Body of pancreas (tissue), 4 donors: ENCODE measurements around the gene GPRASP3. TPM values are rescaled to one million over a fixed set of nuclear protein-coding genes. Genes with fewer than 3 reads are reported as not detected.
A peak's percentile ranks its signal among the peaks of the same experiment; 100 is the strongest.
"Not testable (repeated sequence)": the region's sequence is repeated elsewhere in the genome, so short reads cannot be mapped to it uniquely, and the experiment has no call there.

Source experiments
- ATAC-seq: fragments of 150-250 bp; one replicate; pipeline ENCODE4 v1.9.1; 2016
- DNase-seq, 4 donors: peaks; one replicate each; pipeline ENCODE4 v3.0.0-alpha.2; 2019
- H3K27ac ChIP-seq, 4 donors: fragments of 200-600 bp; sonication (generic); 1 replicate in 3 of 4; 2 replicates in 1 of 4; pipeline versions ENCODE4 v1.5.1 to v1.6.1; 2016 to 2019; ENCODE audit warnings: mild to moderate bottlenecking in 1 of 4, mixed read lengths in 1 of 4, moderate library complexity in 1 of 4
- H3K27me3 ChIP-seq, 2 donors: fragments of 200-600 bp; sonication (generic); one replicate each; pipeline ENCODE4 v1.6.0; 2016; ENCODE audit warnings: mild to moderate bottlenecking in 1 of 2
- H3K36me3 ChIP-seq, 2 donors: fragments of 200-600 bp; sonication (generic); replicated peaks in 1 of 2; 2 replicates each; pipeline ENCODE4 v1.5.1; 2016; ENCODE audit warnings: low read depth in 2 of 2; ENCODE audit not compliant: insufficient read depth in 1 of 2
- H3K4me1 ChIP-seq: fragments of 200-600 bp; sonication (generic); one replicate; pipeline ENCODE4 v1.6.0; 2016
- H3K4me3 ChIP-seq, 2 donors: fragments of 200-600 bp; sonication (generic); 1 replicate in 1 of 2; 2 replicates in 1 of 2; pipeline ENCODE4 v1.5.1; 2016 to 2019
- H3K9me3 ChIP-seq, 3 donors: fragments of 200-600 bp; sonication (generic); 1 replicate in 2 of 3; 2 replicates in 1 of 3; pipeline ENCODE4 v1.5.1; 2016
- CTCF ChIP-seq, 7 experiments: fragments of 450-650 bp in 4 of 7; fragments of 200-600 bp in 3 of 7; sonication (generic) in 3 of 7; IDR thresholded peaks; one replicate each; pipeline ENCODE4 v1.5.1; 2016 to 2019; ENCODE audit warnings: antibody characterized with exemption in 7 of 7
- POLR2A ChIP-seq, 3 donors: fragments of 450-650 bp; IDR thresholded peaks; one replicate each; pipeline ENCODE4 v1.6.1; 2016; ENCODE audit warnings: antibody characterized with exemption in 3 of 3, mild to moderate bottlenecking in 2 of 3
- WGBS, 2 donors: methylation state at CpG; one replicate each; pipeline ENCODE4 v1.1.5; 2017; 5-methylcytosine and 5-hydroxymethylcytosine counted together
- intact Hi-C: fragments of 100-400 bp; cut with DNase I; formaldehyde crosslinking; loops from one replicate; pipeline ENCODE4 v1.15.1; 2023
- total RNA-seq, 2 donors: library from RNA; depleted of rRNA; stranded (reverse); fragments of >200 nt; gene quantifications; one replicate each; pipeline ENCODE4 v1.1.0, GENCODE V29; 2016

GPRASP3 gene
- total RNA-seq, 2 donors from 2014 or later: 0.99 to 3.6 TPM

- TF ChIP-seq CTCF (IDR thresholded peaks at IDR 0.05): peak; percentile 28 to 79 (median 74)
- peak in 2 of 3 donors; percentile 48 to 55 for TF ChIP-seq POLR2A (IDR thresholded peaks at IDR 0.05)
- peak overlapping the region; percentile 28 to 38 for H3K4me3 ChIP-seq
- intact Hi-C loops: no loop called here
- H3K9me3 ChIP-seq: no peaks in the 10 kb centered on the region
- H3K27me3 ChIP-seq: no peaks in the 10 kb centered on the region
- DNase-seq: peak; percentile 67 to 75 (median 73)
- WGBS, 2 donors: 2 to 3% methylated on average over 11 to 16 of the region's 23 CpGs
- no peaks in the 10 kb centered on the region for H3K36me3 ChIP-seq
- H3K4me1 ChIP-seq: peaks cover 9% of the 10 kb centered on the region
- peak overlapping the region; percentile 61 to 84 (median 76) for H3K27ac ChIP-seq
- ATAC-seq: peak; percentile 90
Observed at GRCh38 chrX:102712981-102713625, 7.4 kb upstream of the GPRASP3 start.

- TF ChIP-seq POLR2A (IDR thresholded peaks at IDR 0.05): no peak
- no peak for TF ChIP-seq CTCF (IDR thresholded peaks at IDR 0.05)
- Histone ChIP-seq H3K4me1 (peaks cover 9% of the 10 kb centered on the region), H3K27me3 (no peaks in the 10 kb centered on the region), H3K9me3 (no peaks in the 10 kb centered on the region), H3K27ac (no peak overlapping the region), H3K36me3 (no peaks in the 10 kb centered on the region), H3K4me3 (no peak overlapping the region)
- no peak for DNase-seq
- WGBS, 2 donors: 88% methylated on average over 4 of the region's 6 CpGs; no CpG with 5 or more reads in 1 of the 2 donors
- ATAC-seq: no peak
- intact Hi-C loops: no loop called here
Observed at GRCh38 chrX:102714994-102715393, 5.5 kb upstream of the GPRASP3 start.

- intact Hi-C loops: no loop called here
- Histone ChIP-seq H3K4me1 (peaks cover 9% of the 10 kb centered on the region), H3K27me3 (no peaks in the 10 kb centered on the region), H3K27ac (no peak overlapping the region), H3K36me3 (no peaks in the 10 kb centered on the region), H3K9me3 (no peaks in the 10 kb centered on the region), H3K4me3 (no peak overlapping the region)
- TF ChIP-seq POLR2A (IDR thresholded peaks at IDR 0.05) (no peak), CTCF (IDR thresholded peaks at IDR 0.05) (no peak)
- ATAC-seq (no peak), DNase-seq (no peak)
- WGBS, 2 donors: 94 to 97% methylated on average over 3 to 5 of the region's 5 CpGs
Observed at GRCh38 chrX:102715967-102716366, 4.6 kb upstream of the GPRASP3 start.

- DNase-seq, H3K27me3 ChIP-seq, H3K4me1 ChIP-seq, H3K9me3 ChIP-seq, intact Hi-C loops, H3K36me3 ChIP-seq: not testable (repeated sequence)
- ATAC-seq: peak; percentile 31
- 17 to 22% methylated on average over 7 of the region's 7 CpGs for whole genome bisulfite sequencing, 2 donors
- Histone ChIP-seq H3K4me3 (peak overlapping the region in 1 of 2 donors; percentile 25), H3K27ac (peak overlapping the region in 1 of 4 donors; percentile 41)
Observed at GRCh38 chrX:102721169-102721506, 595 bp downstream of the GPRASP3 start.

- H3K4me3 ChIP-seq: no peak overlapping the region
Observed at GRCh38 chrX:102723456-102723855, 2.9 kb downstream of the GPRASP3 start.

More at GRCh38 chrX:102723456-102723855, 2.9 kb downstream of the GPRASP3 start:
- Histone ChIP-seq H3K4me1 (peaks cover 6% of the 10 kb centered on the region), H3K27me3 (no peaks in the 10 kb centered on the region), H3K36me3 (no peaks in the 10 kb centered on the region), H3K27ac (no peak overlapping the region), H3K9me3 (no peaks in the 10 kb centered on the region)
- DNase-seq (no peak), ATAC-seq (no peak)
- WGBS, 2 donors: 83 to 95% methylated on average over 1 of the region's 1 CpG
- intact Hi-C loops: no loop called here
- TF ChIP-seq POLR2A (IDR thresholded peaks at IDR 0.05) (no peak), CTCF (IDR thresholded peaks at IDR 0.05) (no peak)
